B cell (primary cell): ENCODE data around the gene PDP2. TPM values are rescaled to one million over a fixed set of nuclear protein-coding genes. Genes with fewer than 3 reads are reported as not detected.

Experiments used
- ATAC-seq: fragments of 200-7000 bp; cut with Tn5 transposase; one replicate; pipeline ENCODE4 v1.10.0; 2021; ENCODE audit warnings: low read depth, mild to moderate bottlenecking, moderate number of reproducible peaks, moderate library complexity
- CTCF ChIA-PET: fragments of 350-600 bp; sonication (Branson Sonifier 250); formaldehyde crosslinking; loops from one replicate; lab custom pipeline; 2021; ENCODE audit warnings: antibody characterized with exemption, inconsistent platforms; lab: Charles Lee
- POLR2A ChIA-PET: fragments of 350-600 bp; sonication (Branson Sonifier 250); formaldehyde crosslinking; loops from one replicate; lab custom pipeline; 2021; ENCODE audit warnings: antibody characterized with exemption; lab: Charles Lee
- DNase-seq: peaks from one replicate; pipeline ENCODE4 v3.0.0; 2013
- H2AFZ ChIP-seq: 2 replicates; pipeline ENCODE4 v1.6.1; 2012; ENCODE audit warnings: mild to moderate bottlenecking, low read depth, low read length; ENCODE audit not compliant: insufficient read depth, poor library complexity, severe bottlenecking
- H3K27ac ChIP-seq, 2 donors: 1 replicate in 1 of 2; 2 replicates in 1 of 2; pipeline ENCODE4 v1.5.1; 2012 to 2013; ENCODE audit warnings: low read length in 2 of 2, mild to moderate bottlenecking in 2 of 2, moderate library complexity in 1 of 2
- H3K27me3 ChIP-seq, 4 experiments: fragments of 200-600 bp in 1 of 4; sonication (generic) in 1 of 4; replicated peaks in 1 of 4; 1 replicate in 2 of 4; 2 replicates in 2 of 4; pipeline versions ENCODE4 v1.6.1 to v1.7.0; 2013 to 2016; ENCODE audit warnings: low read length in 3 of 4, mild to moderate bottlenecking in 2 of 4, mixed read lengths in 1 of 4, moderate library complexity in 1 of 4; ENCODE audit not compliant: insufficient read depth in 4 of 4, control insufficient read depth in 3 of 4; ENCODE audit errors: control extremely low read depth in 1 of 4
- H3K36me3 ChIP-seq, 2 experiments: replicated peaks in 1 of 2; 1 replicate in 1 of 2; 2 replicates in 1 of 2; pipeline versions ENCODE4 v1.6.1 to v1.7.1; 2013; ENCODE audit warnings: low read length in 1 of 2; ENCODE audit not compliant: insufficient read depth in 2 of 2, control insufficient read depth in 1 of 2; ENCODE audit errors: control extremely low read depth in 1 of 2, extremely low read depth in 1 of 2
- H3K4me1 ChIP-seq, 2 donors: fragments of 200-600 bp in 1 of 2; sonication (generic) in 1 of 2; 1 replicate in 1 of 2; 2 replicates in 1 of 2; pipeline versions ENCODE4 v1.5.1 to v1.6.1; 2013 to 2017; ENCODE audit warnings: low read length in 2 of 2; ENCODE audit not compliant: control insufficient read depth in 2 of 2, insufficient read depth in 2 of 2
- H3K4me2 ChIP-seq: replicated peaks from 2 replicates; pipeline ENCODE3; 2012; ENCODE audit warnings: mild to moderate bottlenecking, low read depth, low read length; ENCODE audit not compliant: poor library complexity, severe bottlenecking
- H3K4me3 ChIP-seq, 5 experiments: fragments of 200-600 bp in 1 of 5; sonication (generic) in 1 of 5; 1 replicate in 3 of 5; 2 replicates in 2 of 5; pipeline versions ENCODE4 v1.5.1 to v1.7.0; 2011 to 2016; ENCODE audit warnings: low read length in 4 of 5, mild to moderate bottlenecking in 4 of 5, low read depth in 2 of 5, control low read depth in 1 of 5, moderate library complexity in 1 of 5; ENCODE audit not compliant: insufficient read depth in 1 of 5; ENCODE audit errors: control extremely low read depth in 1 of 5, extremely low read depth in 1 of 5
- H3K79me2 ChIP-seq: fragments of 200-600 bp; sonication (generic); one replicate; pipeline ENCODE4 v1.6.0; 2016; ENCODE audit warnings: low read length; ENCODE audit not compliant: control insufficient read depth, insufficient read depth
- H3K9ac ChIP-seq: fragments of 200-600 bp; sonication (generic); 2 replicates; pipeline ENCODE4 v1.6.1; 2017; ENCODE audit warnings: mild to moderate bottlenecking, low read length, moderate library complexity
- H3K9me3 ChIP-seq, 3 donors: one replicate each; pipeline versions ENCODE4 v1.6.1 to v1.7.1; 2013; ENCODE audit warnings: low read length in 2 of 3; ENCODE audit not compliant: control insufficient read depth in 2 of 3, insufficient read depth in 1 of 3; ENCODE audit errors: control extremely low read depth in 1 of 3
- H4K20me1 ChIP-seq: 2 replicates; pipeline ENCODE4 v1.6.0; 2012; ENCODE audit warnings: mild to moderate bottlenecking, low read length; ENCODE audit not compliant: insufficient read depth, control insufficient read depth, poor library complexity, severe bottlenecking
- H3K27ac Mint-ChIP-seq: one replicate; pipeline ENCODE4 v1.8.0; 2021; ENCODE audit warnings: mixed read lengths
- H3K27me3 Mint-ChIP-seq: one replicate; pipeline ENCODE4 v1.8.0; 2021; ENCODE audit warnings: mixed read lengths
- H3K4me1 Mint-ChIP-seq: one replicate; pipeline ENCODE4 v1.8.0; 2021; ENCODE audit warnings: mixed read lengths
- H3K4me3 Mint-ChIP-seq: one replicate; pipeline ENCODE4 v1.8.0; 2021; ENCODE audit warnings: mixed read lengths
- H3K9me3 Mint-ChIP-seq: one replicate; pipeline ENCODE4 v1.8.0; 2022; ENCODE audit warnings: mixed read lengths; ENCODE audit not compliant: insufficient read depth
- EZH2 ChIP-seq: IDR thresholded peaks from 2 replicates; pipeline ENCODE4 v1.6.1; 2012; ENCODE audit warnings: borderline replicate concordance, low read depth, mild to moderate bottlenecking, moderate library complexity, low read length; ENCODE audit not compliant: insufficient read depth, poor library complexity, severe bottlenecking
- WGBS: methylation state at CpG from one replicate; pipeline ENCODE4 v1.1.5; 2013; ENCODE audit warnings: missing lambda C conversion rate; ENCODE audit not compliant: insufficient coverage; 5-methylcytosine and 5-hydroxymethylcytosine counted together
- intact Hi-C: fragments of 100-400 bp; cut with micrococcal nuclease; formaldehyde crosslinking; loops from one replicate; pipeline ENCODE4 v1.10.0; 2022
- polyA plus RNA-seq: library from polyadenylated mRNA; depleted of rRNA; stranded (reverse); fragments of >200 nt; gene quantifications from 2 replicates; pipeline ENCODE4 v1.2.3, GENCODE V29; 2012
- total RNA-seq, 2 donors: library from RNA; stranded (reverse); fragments of 120-200 nt in 1 of 2; gene quantifications; 1 replicate in 1 of 2; 2 replicates in 1 of 2; pipeline versions ENCODE4 v1.2.3 to v1.2.4, GENCODE V29; 2013 to 2022
- TF ChIP-seq, protein P1 (sequence below): fragments of 200-600 bp; IDR thresholded peaks from one replicate; pipeline ENCODE4 v1.8.0; 2022; ENCODE audit warnings: antibody characterized with exemption, mild to moderate bottlenecking

The PDP2 gene
- total and polyA plus RNA-seq, 2 donors (not counting 1 experiment from before 2014, with no cell fraction given), result 1.9 to 18.7 TPM

GRCh38 chr16:66891797-66892196 is 11.5 kb downstream of the PDP2 start:
- WGBS, result 100% methylated on average over 1 of the region's 6 CpGs
- Mint-ChIP-seq H3K9me3 (no peaks in the 10 kb centered on the region), H3K4me1 (no peaks in the 10 kb centered on the region), H3K27ac (no peak overlapping the region), H3K4me3 (no peak overlapping the region), H3K27me3 (no peaks in the 10 kb centered on the region)
- peaks cover 0 to 6% of the 10 kb centered on the region in 2 experiments for H3K36me3 ChIP-seq
- ChIA-PET POLR2A (no interaction called here), CTCF (no interaction called here)
- no peak overlapping the region for H3K4me3 ChIP-seq
- no peak for TF ChIP-seq EZH2
- TF ChIP-seq, protein P1, sequence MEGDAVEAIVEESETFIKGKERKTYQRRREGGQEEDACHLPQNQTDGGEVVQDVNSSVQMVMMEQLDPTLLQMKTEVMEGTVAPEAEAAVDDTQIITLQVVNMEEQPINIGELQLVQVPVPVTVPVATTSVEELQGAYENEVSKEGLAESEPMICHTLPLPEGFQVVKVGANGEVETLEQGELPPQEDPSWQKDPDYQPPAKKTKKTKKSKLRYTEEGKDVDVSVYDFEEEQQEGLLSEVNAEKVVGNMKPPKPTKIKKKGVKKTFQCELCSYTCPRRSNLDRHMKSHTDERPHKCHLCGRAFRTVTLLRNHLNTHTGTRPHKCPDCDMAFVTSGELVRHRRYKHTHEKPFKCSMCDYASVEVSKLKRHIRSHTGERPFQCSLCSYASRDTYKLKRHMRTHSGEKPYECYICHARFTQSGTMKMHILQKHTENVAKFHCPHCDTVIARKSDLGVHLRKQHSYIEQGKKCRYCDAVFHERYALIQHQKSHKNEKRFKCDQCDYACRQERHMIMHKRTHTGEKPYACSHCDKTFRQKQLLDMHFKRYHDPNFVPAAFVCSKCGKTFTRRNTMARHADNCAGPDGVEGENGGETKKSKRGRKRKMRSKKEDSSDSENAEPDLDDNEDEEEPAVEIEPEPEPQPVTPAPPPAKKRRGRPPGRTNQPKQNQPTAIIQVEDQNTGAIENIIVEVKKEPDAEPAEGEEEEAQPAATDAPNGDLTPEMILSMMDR, result no peak
- DNase-seq (no peak), ATAC-seq (no peak)
- H3K4me2 ChIP-seq, result no peak overlapping the region
- intact Hi-C loops, result no loop called here
- H2AFZ ChIP-seq, result no peak overlapping the region
- H3K9me3 ChIP-seq, result no peaks in the 10 kb centered on the region
- H3K4me1 ChIP-seq, result peaks cover 0 to 3% of the 10 kb centered on the region in 2 donors
- no peak overlapping the region for H3K9ac ChIP-seq
- H4K20me1 ChIP-seq, result no peaks in the 10 kb centered on the region
- H3K79me2 ChIP-seq, result no peaks in the 10 kb centered on the region
- no peak overlapping the region for H3K27ac ChIP-seq
- H3K27me3 ChIP-seq, result no peaks in the 10 kb centered on the region

- Histone ChIP-seq H4K20me1 (no peaks in the 10 kb centered on the region), H3K9me3 (no peaks in the 10 kb centered on the region), H3K36me3 (no peaks in the 10 kb centered on the region), H3K27me3 (no peaks in the 10 kb centered on the region), H2AFZ (no peak overlapping the region), H3K4me2 (no peak overlapping the region), H3K27ac (no peak overlapping the region), H3K9ac (no peak overlapping the region), H3K4me3 (no peak overlapping the region), H3K4me1 (peaks cover 0 to 3% of the 10 kb centered on the region in 2 donors), H3K79me2 (no peaks in the 10 kb centered on the region)
- intact Hi-C loops, result no loop called here
- no peak for ATAC-seq
- DNase-seq, result no peak
- WGBS, result 95% methylated on average over 2 of the region's 2 CpGs
- H3K27me3 Mint-ChIP-seq, result no peaks in the 10 kb centered on the region
- H3K9me3 Mint-ChIP-seq, result no peaks in the 10 kb centered on the region
- H3K4me3 Mint-ChIP-seq, result no peak overlapping the region
- ChIA-PET CTCF (interaction anchor here (0.7 to 2.5 kb wide), 4 partner anchors 13 to 261 kb away, joined by 3 to 8 read pairs (median 4); partner anchors contain the start of genes CDH16 and PDP2), POLR2A (interaction anchor here (0.7 kb wide), 1 partner anchor 40 kb away, joined by 3 read pairs; the partner anchor contains the start of gene CIAO2B)
- TF ChIP-seq, protein P1, result no peak
- no peak for TF ChIP-seq EZH2
- H3K27ac Mint-ChIP-seq, result no peak overlapping the region
- H3K4me1 Mint-ChIP-seq, result no peaks in the 10 kb centered on the region
Measured at GRCh38 chr16:66894055-66894454, 13.7 kb downstream of the PDP2 start.
